ENCODE data around the gene NEK4.
A peak's percentile ranks its signal among the peaks of the same experiment; 100 is the strongest.

The NEK4 gene

GRCh38 chr3:52770496-52771333 is at the start of gene NEK4:
Gene NEK4, minus strand, starts transcription at chr3:52770940. Its CDS starts 194 bp downstream, at chr3:52770746.
- peak; percentile 80 to 87 for DNase-seq

GRCh38 chr3:52819936-52820335 is 49.2 kb upstream of the NEK4 start:
- DNase-seq, result no peak

DNA sequence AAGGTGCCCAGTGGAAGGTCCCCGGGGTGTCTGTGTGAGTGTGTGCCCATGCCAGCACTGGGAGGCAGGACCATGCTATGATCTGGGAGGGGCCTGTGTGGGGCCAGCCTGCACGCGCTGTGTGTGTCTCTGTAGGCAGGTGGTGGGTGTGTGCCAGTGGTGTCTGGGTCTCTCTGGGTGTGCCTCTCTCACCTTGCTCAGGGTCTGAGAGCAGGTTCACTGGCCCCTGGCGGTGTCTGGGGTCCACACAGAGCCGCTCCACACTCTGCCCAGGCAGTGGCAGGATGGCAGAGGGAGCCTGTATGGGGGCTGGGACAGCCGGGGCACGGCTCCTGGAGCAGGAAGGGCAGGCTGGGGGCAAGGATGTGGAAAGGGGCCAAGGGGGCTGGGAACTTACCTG is 47.1 kb upstream of the NEK4 start:
- no peak for DNase-seq

DNA sequence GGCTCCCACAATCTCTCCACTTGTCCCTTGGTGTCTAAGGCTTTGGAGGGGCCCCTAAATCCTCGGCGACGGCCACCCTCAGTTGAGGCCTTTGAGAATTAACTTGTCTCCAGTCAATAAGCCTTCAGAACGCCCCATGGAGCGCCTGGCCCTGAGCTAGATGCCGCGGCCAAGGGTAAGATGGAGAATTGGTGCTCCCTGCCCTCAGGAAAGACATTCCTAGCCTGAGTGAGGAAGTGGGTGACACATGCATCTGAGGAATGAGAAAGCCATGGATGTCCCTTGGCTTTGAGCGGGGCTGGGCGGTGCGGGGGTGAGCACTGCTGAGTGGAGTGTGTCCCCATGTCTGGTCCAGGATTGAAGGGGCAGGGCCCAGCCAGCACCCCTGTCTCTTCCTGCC is 46.5 kb upstream of the NEK4 start:
- no peak for DNase-seq

DNA sequence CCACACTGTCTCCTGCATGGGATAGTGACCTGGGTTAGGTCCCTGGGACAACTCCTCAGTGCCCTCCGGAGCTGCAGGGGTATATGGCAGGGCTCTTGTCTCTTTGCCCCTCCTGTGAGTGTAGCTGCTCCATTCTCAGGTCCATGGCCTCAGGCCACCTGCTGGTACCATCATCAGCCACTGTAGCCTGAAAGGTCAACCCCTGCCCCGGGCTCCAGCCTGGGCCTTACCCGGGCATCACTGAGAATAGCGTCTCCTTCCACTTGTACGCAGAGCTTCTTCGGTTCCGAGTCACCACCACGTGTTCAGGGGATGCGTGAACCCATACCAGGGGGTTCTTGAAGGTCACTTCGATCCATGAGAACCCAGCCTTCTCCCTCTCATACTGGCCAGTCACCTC is 45.9 kb upstream of the NEK4 start:
- DNase-seq, result no peak

DNA sequence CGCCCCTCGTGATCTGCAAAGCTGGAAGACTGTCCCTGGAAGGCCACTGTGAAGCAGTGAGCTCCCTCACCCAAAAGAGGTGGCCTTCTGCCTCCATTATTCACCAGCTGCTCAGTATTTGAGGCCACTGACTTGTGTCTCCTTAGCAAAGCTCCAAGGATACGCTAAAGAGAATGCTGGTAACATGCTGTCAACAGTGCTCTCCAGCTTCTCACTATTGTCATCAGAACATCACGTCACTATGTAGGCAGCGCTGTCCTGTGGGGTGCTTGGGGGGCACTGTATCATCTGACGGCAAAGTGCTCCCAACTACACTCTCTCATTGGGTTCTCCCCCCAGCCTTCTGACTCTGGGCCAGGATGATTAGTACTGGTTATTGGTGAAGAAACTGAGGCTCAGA is 45.5 kb upstream of the NEK4 start:
- no peak for DNase-seq

DNA sequence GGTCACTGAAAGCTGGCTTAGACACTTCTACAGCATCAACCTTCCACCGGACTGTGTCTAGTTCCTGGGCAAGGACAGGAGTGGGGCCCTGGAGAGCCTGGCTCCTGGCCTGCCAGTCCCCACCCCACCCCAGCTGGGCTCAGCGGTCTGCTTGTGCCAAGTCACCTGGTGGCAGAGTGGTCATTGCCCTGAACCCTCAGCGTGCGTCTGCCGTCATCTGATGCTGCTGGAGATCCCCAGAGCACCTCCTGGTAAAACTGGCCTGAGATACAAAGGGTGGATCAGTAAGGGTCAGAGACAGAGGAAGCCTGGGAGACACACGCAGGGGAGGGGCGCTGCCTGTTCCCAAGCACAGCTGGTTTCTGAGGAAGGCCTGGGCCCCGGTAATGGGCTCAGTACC is 43.1 kb upstream of the NEK4 start:
- DNase-seq, result no peak

DNA sequence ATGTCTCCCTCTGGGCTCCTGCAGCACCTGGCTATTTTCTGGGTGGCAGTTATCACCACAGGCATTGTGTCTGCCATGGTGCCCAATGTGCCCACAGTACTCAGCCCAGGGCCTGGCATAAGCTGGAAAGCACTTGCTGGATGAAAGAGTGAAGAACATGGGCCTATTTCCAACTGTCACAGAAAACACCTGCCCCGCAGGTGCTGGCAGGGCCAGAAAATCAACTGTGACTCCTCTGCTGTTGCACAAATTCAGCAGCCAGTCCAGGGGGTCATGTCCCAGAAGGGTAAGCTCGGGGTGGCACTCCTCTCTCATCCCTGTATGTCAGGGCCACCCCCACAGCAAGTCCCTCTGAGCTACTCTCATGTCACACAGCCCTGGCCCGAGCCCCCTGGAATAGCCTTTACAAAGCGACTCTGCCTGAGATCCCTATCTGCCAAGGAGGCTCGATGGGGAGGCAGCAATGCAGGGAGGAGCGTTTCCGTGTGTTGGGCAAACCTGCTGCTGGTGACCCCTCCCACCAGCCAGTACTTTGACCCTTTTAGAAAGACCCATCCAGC is 40.8 kb upstream of the NEK4 start:
- DNase-seq, result no peak

DNA sequence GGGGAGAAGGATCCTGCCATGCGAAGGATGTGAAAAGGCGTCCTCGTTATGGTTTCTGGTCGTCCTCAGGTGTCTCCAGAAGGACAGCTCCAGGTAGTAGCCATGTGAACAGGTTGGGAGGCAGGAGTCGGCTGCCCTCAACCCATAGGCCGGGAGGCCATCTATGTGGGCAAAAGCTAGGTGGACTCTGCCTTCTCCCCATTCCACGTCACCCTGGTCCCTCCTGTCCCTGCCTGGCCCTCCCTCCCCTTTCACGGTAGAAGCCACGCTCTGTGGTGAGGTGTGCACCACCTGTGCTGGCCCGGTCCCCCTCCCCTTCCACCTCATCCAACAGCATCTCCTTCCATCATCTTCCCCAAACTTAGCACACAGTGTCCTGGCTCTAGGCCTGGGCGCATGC is 40.2 kb upstream of the NEK4 start:
- DNase-seq, result no peak

GRCh38 chr3:52809662-52810377 is 39.1 kb upstream of the NEK4 start:
- no peak for DNase-seq

- no peak for DNase-seq
Measured at GRCh38 chr3:52809149-52809548, 38.4 kb upstream of the NEK4 start.

GRCh38 chr3:52805270-52806039 is 34.7 kb upstream of the NEK4 start:
- DNase-seq, result no peak

DNA sequence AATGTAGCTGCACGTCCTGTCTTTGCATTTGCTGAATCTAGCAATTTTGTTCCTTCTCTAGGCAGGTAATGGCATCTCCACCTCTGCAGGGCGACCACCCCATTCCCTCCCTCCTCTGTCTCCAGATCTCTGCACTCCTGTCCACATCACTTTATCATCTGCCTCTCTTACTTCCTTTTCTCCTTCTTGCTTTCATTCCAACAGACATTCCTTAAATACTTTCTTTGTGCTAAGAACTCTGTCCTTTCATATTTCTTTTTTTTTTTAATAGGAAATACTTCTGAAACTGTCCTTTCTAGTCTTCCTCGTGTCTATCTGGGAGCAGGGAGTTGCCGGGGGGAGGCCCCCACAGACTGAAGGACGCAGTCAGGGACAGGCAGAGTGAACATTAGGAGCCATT is 31.1 kb upstream of the NEK4 start:
- no peak for DNase-seq

DNA sequence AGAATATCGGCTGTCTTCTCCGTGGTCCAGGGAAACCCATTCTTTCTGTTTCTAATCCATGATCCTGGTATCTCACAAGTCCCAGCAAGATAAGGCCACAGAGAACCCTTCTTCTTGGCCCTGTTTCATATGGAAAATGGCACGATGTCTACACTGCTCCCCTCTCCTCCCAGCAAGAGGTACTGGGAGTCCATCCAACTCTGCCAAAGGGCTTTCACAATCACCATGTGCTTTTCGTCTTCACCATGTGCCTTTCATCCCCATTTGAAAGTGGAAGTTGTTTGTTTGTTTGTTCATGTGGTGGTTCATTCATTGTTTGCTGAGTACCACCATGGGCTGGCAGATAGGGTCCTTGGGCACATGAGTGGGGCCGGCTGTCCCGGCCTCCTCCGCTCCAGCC is 29.3 kb upstream of the NEK4 start:
- DNase-seq, result no peak

DNA sequence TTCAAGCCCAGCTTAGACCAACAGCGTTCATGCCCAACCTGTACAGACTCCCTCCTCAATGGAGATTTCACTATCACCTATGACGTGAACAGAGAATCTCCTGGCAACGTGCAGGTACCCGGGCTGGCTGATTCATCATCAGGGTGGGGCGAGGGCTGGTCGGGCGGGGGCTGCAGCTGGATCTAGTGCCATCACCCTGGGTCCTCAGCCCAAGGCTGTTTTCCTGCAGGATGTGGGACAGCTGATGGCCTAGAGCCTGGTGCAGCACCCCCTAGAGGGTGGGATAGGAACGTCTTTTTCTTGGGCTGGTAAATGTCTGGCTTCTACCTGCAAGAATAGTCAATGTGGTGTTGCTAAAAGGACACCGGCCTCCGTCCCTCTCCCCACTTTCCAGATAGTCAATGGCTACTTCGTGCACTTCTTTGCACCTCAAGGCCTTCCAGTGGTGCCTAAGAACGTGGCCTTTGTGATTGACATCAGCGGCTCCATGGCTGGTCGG is 28.3 kb upstream of the NEK4 start:
- DNase-seq, result peak; percentile 7 to 24

- no peak for DNase-seq
Measured at GRCh38 chr3:52798376-52798977, 27.7 kb upstream of the NEK4 start.

- DNase-seq, result no peak
Measured at GRCh38 chr3:52796411-52796810, 25.7 kb upstream of the NEK4 start.

DNA sequence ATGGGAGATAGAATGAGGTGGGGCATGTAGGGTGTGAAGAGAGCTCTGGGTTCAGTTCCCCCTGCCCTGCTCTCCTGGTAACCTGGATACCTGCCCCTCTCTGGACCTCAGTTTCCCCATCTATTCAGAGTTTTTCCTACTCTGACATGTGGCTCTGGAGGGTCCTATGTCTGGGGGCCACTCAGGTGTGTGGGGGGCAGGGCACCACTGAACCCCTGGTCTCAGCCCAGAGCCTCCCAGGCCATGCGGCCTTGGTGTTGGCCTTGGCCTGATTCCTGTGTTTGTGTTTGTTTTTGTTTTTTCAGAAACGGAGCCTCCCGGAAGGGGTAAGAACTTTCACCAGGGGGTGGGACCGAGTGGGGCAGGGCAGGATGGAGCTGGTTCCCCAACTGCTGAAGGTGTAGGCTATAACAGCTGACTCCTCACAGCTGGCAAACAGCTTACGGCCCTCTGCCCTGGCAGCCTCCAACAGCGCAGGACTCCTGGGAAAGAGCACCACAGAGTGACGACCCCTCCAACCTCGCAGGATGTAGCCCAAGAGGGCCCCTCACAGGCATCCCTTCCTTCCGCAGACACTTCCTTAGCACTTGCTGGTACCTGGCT is 24.7 kb upstream of the NEK4 start:
- DNase-seq, result no peak

- no peak for DNase-seq
Measured at GRCh38 chr3:52794612-52795099, 23.9 kb upstream of the NEK4 start, which contains the start of gene ITIH3. Gene ITIH3, plus strand, starts transcription at chr3:52794796. Its CDS starts 8 bp downstream, at chr3:52794804.

DNA sequence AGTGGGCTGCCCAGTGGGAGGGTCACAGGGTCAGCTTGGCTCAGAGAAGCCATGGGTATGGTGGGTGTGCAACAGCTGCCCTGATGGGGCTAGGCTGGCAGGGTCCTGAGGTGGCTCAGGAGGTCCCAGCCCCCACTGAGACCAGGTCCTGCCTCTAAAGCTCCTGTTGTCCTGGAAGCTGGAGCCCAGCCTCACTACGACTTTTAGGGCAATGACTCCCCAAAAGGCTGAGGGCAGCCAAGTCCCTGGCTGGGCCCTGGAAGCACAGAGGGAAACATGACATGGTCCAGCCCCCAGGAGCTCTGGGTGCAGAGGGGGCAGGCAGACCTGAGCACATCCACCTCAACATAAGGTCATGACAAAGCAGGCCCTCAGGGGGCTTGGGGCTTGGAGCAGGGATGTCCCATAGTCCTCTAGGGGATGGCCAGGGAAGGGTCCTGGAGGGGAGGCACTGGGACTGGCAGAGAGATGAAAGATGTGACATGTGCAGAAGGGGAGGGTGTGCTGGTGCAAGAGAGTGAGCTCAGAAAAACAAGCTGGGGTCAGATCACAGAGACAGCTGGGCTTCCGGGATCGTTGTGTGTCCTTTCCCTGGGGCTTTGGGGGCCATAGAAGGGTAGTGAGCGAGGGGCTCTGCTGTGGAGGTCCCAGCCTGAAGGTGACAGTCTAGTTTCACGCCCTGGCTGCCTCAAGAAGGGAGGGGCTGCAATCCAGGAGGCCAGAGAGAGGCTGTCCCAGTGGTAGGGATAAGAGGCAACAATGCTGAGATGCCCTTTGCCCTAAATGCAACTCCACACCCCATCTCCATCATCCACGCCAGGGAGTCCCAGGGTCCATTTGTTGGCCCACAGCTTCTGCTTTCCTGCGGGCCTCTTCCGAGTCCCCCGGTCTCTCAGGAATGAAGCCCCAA is 23.2 kb upstream of the NEK4 start:
- DNase-seq, result no peak

Data from stimulated activated CD4-positive, alpha-beta T cell treated with anti-CD3 and anti-CD28 coated beads, Interleukin-2, amount 100 ng/mL, for 48 hours (primary cell).